Neural progenitor cell (in vitro differentiated cells): ENCODE data around the gene SPTBN1.

ENCODE experiments used
- CTCF ChIP-seq: fragments of 200-600 bp; sonication (generic); IDR thresholded peaks from 2 replicates; pipeline ENCODE4 v1.5.1; 2017; ENCODE audit warnings: antibody characterized with exemption, mild to moderate bottlenecking
- EZH2 ChIP-seq: fragments of 200-600 bp; sonication (generic); IDR thresholded peaks from 2 replicates; pipeline ENCODE4 v1.6.1; 2017; ENCODE audit warnings: antibody characterized with exemption, mild to moderate bottlenecking, moderate library complexity

DNA sequence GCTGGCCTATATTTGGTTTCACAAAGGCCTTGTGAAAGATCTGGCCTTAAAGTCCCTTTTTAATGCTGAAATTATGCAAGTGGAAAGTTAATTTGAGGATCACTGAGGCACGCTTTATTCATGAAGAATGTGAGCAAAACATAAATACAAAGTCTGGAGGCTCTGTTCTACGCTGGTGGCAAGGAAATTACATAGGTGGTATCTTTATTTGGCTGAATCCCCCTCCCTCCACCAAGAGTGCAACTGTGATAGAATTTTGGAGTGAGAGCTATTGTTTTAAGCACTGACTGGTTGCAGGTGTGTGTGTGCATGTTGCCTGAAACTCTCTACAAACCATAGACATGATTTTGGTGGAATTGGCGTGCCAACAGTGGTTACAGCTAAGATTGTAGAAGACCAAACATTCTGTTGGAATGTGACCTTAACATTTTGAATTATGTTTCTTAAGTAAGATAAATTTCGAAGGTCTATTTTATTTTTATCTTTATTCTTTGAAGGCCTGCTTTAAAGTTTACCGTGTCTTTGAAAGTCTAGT, 114.3 kb downstream of the SPTBN1 start:
- no peak for TF ChIP-seq CTCF
- no peak for TF ChIP-seq EZH2
